Measurements from ENCODE around the gene ATXN1. TPM values are rescaled to one million over a fixed set of nuclear protein-coding genes. Genes with fewer than 3 reads are reported as not detected.

ATXN1 gene
- total RNA-seq, 1 experiment from 2014 or later: 5.6 TPM

DNA sequence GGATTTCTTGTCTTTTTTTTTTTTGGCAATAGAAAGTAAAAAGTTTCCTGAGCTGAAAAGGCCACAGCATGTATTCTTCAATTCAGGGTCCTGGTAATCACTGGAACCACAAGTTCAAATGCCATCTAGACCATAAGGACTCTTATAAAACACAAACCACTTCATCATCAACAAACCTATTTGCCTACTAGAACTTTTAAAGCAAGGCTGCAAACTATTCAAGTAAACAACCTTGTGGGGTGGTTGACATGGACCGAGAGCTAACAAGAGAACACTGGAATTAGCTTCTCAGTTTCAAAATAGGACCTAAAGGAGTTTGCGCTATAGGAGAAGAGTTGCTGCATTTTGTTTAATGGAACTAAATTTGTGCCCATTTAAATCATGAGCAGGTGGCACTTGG lies 215.9 kb downstream of the ATXN1 start:
- no peak overlapping the region for H3K9ac ChIP-seq (ENCODE audit: extremely low read depth, insufficient read length, low read length)
- no peak overlapping the region for H2BK12ac ChIP-seq (ENCODE audit: insufficient read length, low read depth, low read length)
- H3K9me3 ChIP-seq (ENCODE audit: control insufficient read depth, low read depth, low read length): no peaks in the 10 kb centered on the region
- no peak overlapping the region for H3K4ac ChIP-seq (ENCODE audit: low read depth, low read length)
- no peak overlapping the region for H3K27ac ChIP-seq (ENCODE audit: insufficient read length, low read depth, low read length)
- no peak overlapping the region for H2BK15ac ChIP-seq (ENCODE audit: low read depth, low read length)
- H3K23me2 ChIP-seq (ENCODE audit: insufficient read length, low read depth, low read length, poor library complexity, severe bottlenecking): no peaks in the 10 kb centered on the region
- H2AK5ac ChIP-seq (ENCODE audit: insufficient read length, low read length): no peak overlapping the region
- H3K27me3 ChIP-seq (ENCODE audit: insufficient read depth, low read length): no peaks in the 10 kb centered on the region
- no peaks in the 10 kb centered on the region for H3K79me2 ChIP-seq (ENCODE audit: insufficient read depth, low read length)
- Mint-ChIP-seq H3K9me3 (no peaks in the 10 kb centered on the region), H3K4me1 (peaks cover 7% of the 10 kb centered on the region in 2 experiments; a peak in 3 of 4 replicates), H3K27me3 (ENCODE audit: low read depth) (no peaks in the 10 kb centered on the region; the same call in 1 of the 2 replicates), H3K36me3 (ENCODE audit: insufficient read depth in 1 of 3, low read depth in 3 of 3) (no peaks in the 10 kb centered on the region; a peak in 1 of 7 replicates), H3K4me3 (no peak overlapping the region), H3K27ac (no peak overlapping the region)
- no peak overlapping the region for H4K91ac ChIP-seq (ENCODE audit: insufficient read length, low read depth, low read length)
- H2BK20ac ChIP-seq (ENCODE audit: low read depth, low read length, poor library complexity, severe bottlenecking): no peak overlapping the region
- DNase-seq: no peak
- no peak overlapping the region for H4K8ac ChIP-seq (replicated peaks; ENCODE audit: insufficient read length, low read depth, low read length)
- H3K14ac ChIP-seq (ENCODE audit: insufficient read depth, low read length): no peak overlapping the region
- no peak overlapping the region for H2BK5ac ChIP-seq (ENCODE audit: insufficient read length, low read length)
- H3K18ac ChIP-seq (ENCODE audit: insufficient read length, low read depth, low read length): no peak overlapping the region
- no CpG with 5 or more reads among the region's 2 CpGs for WGBS (ENCODE audit: extremely low coverage, insufficient read length, low lambda C conversion rate)
- no peak overlapping the region for H2BK120ac ChIP-seq (ENCODE audit: low read depth, low read length, poor library complexity, severe bottlenecking)
- H2AFZ ChIP-seq (ENCODE audit: low read length): no peak overlapping the region
- H3K56ac ChIP-seq (ENCODE audit: insufficient read length, low read depth, low read length): no peak overlapping the region
- H3K4me2 ChIP-seq (ENCODE audit: insufficient read depth, insufficient read length, low read length): no peak overlapping the region
- no peak overlapping the region for H4K5ac ChIP-seq (ENCODE audit: insufficient read length, low read depth, low read length)
- H3T11ph ChIP-seq (ENCODE audit: low read length): no peak overlapping the region
- H3K4me1 ChIP-seq (ENCODE audit: insufficient read depth, low read length): 0 out of 2 replicates have a peak, but pooled peaks cover 2% of the 10 kb centered on the region
- no peak overlapping the region for H3K23ac ChIP-seq (ENCODE audit: insufficient read length, low read depth, low read length)
- no peaks in the 10 kb centered on the region for H4K20me1 ChIP-seq (ENCODE audit: control insufficient read depth, insufficient read depth, insufficient read length)
- TF ChIP-seq, protein P1, sequence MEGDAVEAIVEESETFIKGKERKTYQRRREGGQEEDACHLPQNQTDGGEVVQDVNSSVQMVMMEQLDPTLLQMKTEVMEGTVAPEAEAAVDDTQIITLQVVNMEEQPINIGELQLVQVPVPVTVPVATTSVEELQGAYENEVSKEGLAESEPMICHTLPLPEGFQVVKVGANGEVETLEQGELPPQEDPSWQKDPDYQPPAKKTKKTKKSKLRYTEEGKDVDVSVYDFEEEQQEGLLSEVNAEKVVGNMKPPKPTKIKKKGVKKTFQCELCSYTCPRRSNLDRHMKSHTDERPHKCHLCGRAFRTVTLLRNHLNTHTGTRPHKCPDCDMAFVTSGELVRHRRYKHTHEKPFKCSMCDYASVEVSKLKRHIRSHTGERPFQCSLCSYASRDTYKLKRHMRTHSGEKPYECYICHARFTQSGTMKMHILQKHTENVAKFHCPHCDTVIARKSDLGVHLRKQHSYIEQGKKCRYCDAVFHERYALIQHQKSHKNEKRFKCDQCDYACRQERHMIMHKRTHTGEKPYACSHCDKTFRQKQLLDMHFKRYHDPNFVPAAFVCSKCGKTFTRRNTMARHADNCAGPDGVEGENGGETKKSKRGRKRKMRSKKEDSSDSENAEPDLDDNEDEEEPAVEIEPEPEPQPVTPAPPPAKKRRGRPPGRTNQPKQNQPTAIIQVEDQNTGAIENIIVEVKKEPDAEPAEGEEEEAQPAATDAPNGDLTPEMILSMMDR (conservative IDR thresholded peaks at IDR 0.05): no peak
- H3K79me1 ChIP-seq (ENCODE audit: insufficient read depth, low read depth, low read length, poor library complexity, severe bottlenecking): no peaks in the 10 kb centered on the region
